A549 (cell line): ENCODE data around the gene KRT84. TPM values are rescaled to one million over a fixed set of nuclear protein-coding genes. Genes with fewer than 3 reads are reported as not detected.

ENCODE experiments used
- ATAC-seq, 2 experiments: fragments of 200-7000 bp in 1 of 2; fragments of >200 bp in 1 of 2; cut with Nextera tagmentation in 1 of 2; cut with Tn5 transposase in 1 of 2; 3 replicates each; pipeline versions ENCODE4 v1.8.0 to v1.9.1; 2018 to 2020; ENCODE audit warnings: mild to moderate bottlenecking in 1 of 2, moderate library complexity in 1 of 2
- CTCF ChIA-PET: fragments of 300-600 bp; sonication (Branson Sonifier 250); formaldehyde crosslinking; extraction: SDS; loops from one replicate; lab custom pipeline; 2021; ENCODE audit warnings: antibody characterized with exemption, inconsistent platforms; lab: Yijun Ruan, JAX
- POLR2A ChIA-PET: fragments of 350-600 bp; formaldehyde crosslinking; extraction: SDS; loops from one replicate; lab custom pipeline; 2021; ENCODE audit warnings: antibody characterized with exemption, inconsistent platforms; lab: Yijun Ruan, JAX
- DNase-seq, 2 experiments: peaks; one replicate each; pipeline versions ENCODE4 v3.0.0 to v3.0.0-alpha.2; 2011 to 2016; ENCODE audit warnings: low read depth in 1 of 2, low spot score in 1 of 2
- FAIRE-seq: peaks from 2 replicates; lab custom pipeline; 2011; peaks lifted over from hg19 to GRCh38; lab: Jason Lieb, UNC
- H3K27ac ChIP-seq, 2 experiments: fragments of >200 bp; sonication (Bioruptor Twin); formaldehyde crosslinking; 3 replicates each; pipeline ENCODE4 v1.5.1; 2016 to 2017
- H3K4me1 ChIP-seq: fragments of >200 bp; sonication (Bioruptor Twin); formaldehyde crosslinking; 3 replicates; pipeline ENCODE4 v1.6.1; 2016
- H3K4me2 ChIP-seq: fragments of >200 bp; sonication (Bioruptor Twin); formaldehyde crosslinking; 3 replicates; pipeline ENCODE4 v1.6.1; 2016
- H3K4me3 ChIP-seq: fragments of >200 bp; sonication (Bioruptor Twin); formaldehyde crosslinking; 3 replicates; pipeline ENCODE4 v1.5.1; 2016
- H3K9me3 ChIP-seq: fragments of >200 bp; sonication (Bioruptor Twin); formaldehyde crosslinking; 3 replicates; pipeline ENCODE4 v1.6.1; 2016
- CBX2 ChIP-seq: fragments of 200-600 bp; sonication (generic); IDR thresholded peaks from 2 replicates; pipeline ENCODE4 v1.6.1; 2016; ENCODE audit warnings: low read depth, mild to moderate bottlenecking, borderline replicate concordance
- CBX8 ChIP-seq: fragments of 200-600 bp; sonication (generic); IDR thresholded peaks from 2 replicates; pipeline ENCODE4 v1.6.1; 2016
- CTCF ChIP-seq: fragments of >200 bp; sonication (Bioruptor Twin); formaldehyde crosslinking; IDR thresholded peaks from 3 replicates; pipeline ENCODE4 v1.5.1; 2016
- ESRRA ChIP-seq: fragments of 150-350 bp; IDR thresholded peaks from 2 replicates; pipeline ENCODE4 v1.6.1; 2014; ENCODE audit warnings: mild to moderate bottlenecking, low read length, borderline replicate concordance
- HEYL ChIP-seq: fragments of 250-450 bp; sonication (Bioruptor Pico); IDR thresholded peaks from 2 replicates; pipeline ENCODE4 v1.8.0; 2021; ENCODE audit warnings: mild to moderate bottlenecking, moderate library complexity
- HMGXB4 ChIP-seq: fragments of 250-450 bp; sonication (Bioruptor Pico); IDR thresholded peaks from 2 replicates; pipeline ENCODE4 v1.5.0; 2021; ENCODE audit warnings: mild to moderate bottlenecking, moderate library complexity, borderline replicate concordance
- HOXB13 ChIP-seq: fragments of 250-450 bp; sonication (Bioruptor Pico); IDR thresholded peaks from 2 replicates; pipeline ENCODE4 v1.5.0; 2020; ENCODE audit warnings: low read depth, mild to moderate bottlenecking, moderate library complexity
- KDM5A ChIP-seq: fragments of 200-600 bp; sonication (generic); IDR thresholded peaks from 2 replicates; pipeline ENCODE4 v1.6.1; 2016; ENCODE audit warnings: antibody characterized with exemption, mild to moderate bottlenecking
- MAFK ChIP-seq: fragments of 450-650 bp; IDR thresholded peaks from 2 replicates; pipeline ENCODE4 v1.6.1; 2014; ENCODE audit not compliant: partially characterized antibody
- NPAS2 ChIP-seq: fragments of 250-450 bp; sonication (Bioruptor Pico); IDR thresholded peaks from 2 replicates; pipeline ENCODE4 v1.8.0; 2022; ENCODE audit warnings: mild to moderate bottlenecking, moderate library complexity, borderline replicate concordance
- PBX3 ChIP-seq: IDR thresholded peaks from 2 replicates; pipeline ENCODE4 v1.6.1; 2012
- PHF8 ChIP-seq: fragments of 200-600 bp; sonication (generic); IDR thresholded peaks from 2 replicates; pipeline ENCODE4 v1.6.1; 2016; ENCODE audit warnings: low read depth, mild to moderate bottlenecking, antibody characterized with exemption, moderate library complexity, borderline replicate concordance
- POLR2A ChIP-seq: IDR thresholded peaks from 2 replicates; pipeline ENCODE4 v1.6.1; 2012; ENCODE audit warnings: mild to moderate bottlenecking, low read length
- RAD21 ChIP-seq, 2 experiments: fragments of >200 bp in 1 of 2; sonication (Bioruptor Twin) in 1 of 2; formaldehyde crosslinking in 1 of 2; IDR thresholded peaks in 1 of 2; conservative IDR thresholded peaks in 1 of 2; 2 replicates in 1 of 2; 3 replicates in 1 of 2; pipeline ENCODE4 v1.6.1; 2012 to 2018; ENCODE audit warnings: inconsistent platforms in 1 of 2
- RARB ChIP-seq: fragments of 250-450 bp; sonication (Bioruptor Pico); IDR thresholded peaks from 2 replicates; pipeline ENCODE4 v1.8.0; 2021; ENCODE audit warnings: mild to moderate bottlenecking, moderate library complexity
- SMC3 ChIP-seq: fragments of >200 bp; sonication (Bioruptor Twin); formaldehyde crosslinking; IDR thresholded peaks from 3 replicates; pipeline ENCODE4 v1.6.1; 2018; ENCODE audit warnings: inconsistent platforms
- SREBF2 ChIP-seq: fragments of 450-650 bp; IDR thresholded peaks from 2 replicates; pipeline ENCODE4 v1.6.1; 2014; ENCODE audit warnings: mild to moderate bottlenecking, moderate library complexity
- ZC3H11A ChIP-seq: fragments of 450-650 bp; IDR thresholded peaks from 2 replicates; pipeline ENCODE4 v1.6.1; 2014; ENCODE audit warnings: antibody characterized with exemption, mild to moderate bottlenecking
- ZFP36 ChIP-seq: fragments of 450-650 bp; IDR thresholded peaks from 2 replicates; pipeline ENCODE4 v1.6.1; 2014; ENCODE audit warnings: borderline replicate concordance; ENCODE audit not compliant: partially characterized antibody
- WGBS: methylation state at CpG from one replicate; pipeline ENCODE4 v1.1.6; 2017; ENCODE audit errors: missing lambda C conversion rate; 5-methylcytosine and 5-hydroxymethylcytosine counted together
- polyA plus RNA-seq, 4 experiments: library from polyadenylated mRNA; depleted of rRNA in 3 of 4; stranded (reverse); fragments of >200 nt; fragmentation: RNase III in 1 of 4; extraction: RNeasy Plus Mini Kit Qiagen cat#74134 plus additional on column Dnase treatment in 1 of 4; gene quantifications; 2 replicates in 3 of 4; 3 replicates in 1 of 4; pipeline ENCODE4 v1.2.3, GENCODE V29; 2011 to 2017
- TF ChIP-seq, protein P1 (sequence below): fragments of >200 bp; sonication (Bioruptor Twin); formaldehyde crosslinking; IDR thresholded peaks from 3 replicates; pipeline ENCODE4 v1.6.1; 2016
- TF ChIP-seq, protein P2 (sequence below): fragments of 150-350 bp; IDR thresholded peaks from 2 replicates; pipeline ENCODE4 v1.6.1; 2014; ENCODE audit warnings: low read depth, mild to moderate bottlenecking, low read length
- TF ChIP-seq, protein P3 (sequence below): fragments of >200 bp; sonication (Bioruptor Twin); formaldehyde crosslinking; IDR thresholded peaks from 2 replicates; pipeline ENCODE4 v1.6.1; 2016

The KRT84 gene
- polyA plus RNA-seq, 2 of the 4 experiments (the other 2 are of a cell fraction) = not detected

DNA sequence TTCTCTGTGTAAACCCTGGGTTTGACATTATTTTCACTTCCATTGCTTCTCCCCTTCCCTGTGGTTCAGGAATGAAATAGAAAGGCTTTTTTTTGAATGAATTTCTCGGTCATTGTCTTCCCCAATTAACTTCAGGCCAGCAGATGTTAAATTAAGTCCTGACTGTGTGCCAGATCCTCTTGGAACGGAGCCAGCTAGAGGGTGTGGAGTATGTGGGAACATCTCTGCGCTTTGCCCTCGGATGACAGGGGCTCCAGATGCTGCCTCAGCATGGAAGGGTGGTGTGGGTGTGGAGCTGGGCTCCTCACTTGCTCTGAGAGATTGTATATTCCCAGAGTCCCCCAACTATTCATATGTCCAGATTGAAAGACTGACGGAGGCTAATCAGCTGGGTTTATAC, 31.3 kb downstream of the KRT84 start:
- no peak for ATAC-seq
- 0 out of 3 replicates have a peak, but pooled peaks cover 3% of the 10 kb centered on the region for H3K4me1 ChIP-seq
- H3K27ac ChIP-seq = no peak overlapping the region
- POLR2A ChIA-PET = no interaction called here
- DNase-seq = no peak
- no peaks in the 10 kb centered on the region for H3K9me3 ChIP-seq
- no peak overlapping the region for H3K4me2 ChIP-seq
- no peak for TF ChIP-seq MAFK
- FAIRE-seq = no peak
- H3K4me3 ChIP-seq = no peak overlapping the region
- WGBS = 36% methylated on average over 5 of the region's 5 CpGs
- CTCF ChIA-PET = interaction anchor here (1.3 to 1.9 kb wide), 5 partner anchors 19 to 531 kb away, joined by 4 to 8 read pairs (median 4); no protein-coding TSS in a partner anchor

GRCh38 chr12:52353766-52354165, 31.7 kb downstream of the KRT84 start:
- ATAC-seq (no peak), FAIRE-seq (no peak)
- no peak overlapping the region for H3K4me2 ChIP-seq
- no peak for TF ChIP-seq PHF8
- no peak for TF ChIP-seq SREBF2
- no peak for TF ChIP-seq RARB (CRISPR knock-in tag)
- no peak for TF ChIP-seq HOXB13 (CRISPR knock-in tag)
- TF ChIP-seq CTCF = no peak
- TF ChIP-seq ESRRA = no peak
- no peak for TF ChIP-seq SMC3
- TF ChIP-seq, protein P1, sequence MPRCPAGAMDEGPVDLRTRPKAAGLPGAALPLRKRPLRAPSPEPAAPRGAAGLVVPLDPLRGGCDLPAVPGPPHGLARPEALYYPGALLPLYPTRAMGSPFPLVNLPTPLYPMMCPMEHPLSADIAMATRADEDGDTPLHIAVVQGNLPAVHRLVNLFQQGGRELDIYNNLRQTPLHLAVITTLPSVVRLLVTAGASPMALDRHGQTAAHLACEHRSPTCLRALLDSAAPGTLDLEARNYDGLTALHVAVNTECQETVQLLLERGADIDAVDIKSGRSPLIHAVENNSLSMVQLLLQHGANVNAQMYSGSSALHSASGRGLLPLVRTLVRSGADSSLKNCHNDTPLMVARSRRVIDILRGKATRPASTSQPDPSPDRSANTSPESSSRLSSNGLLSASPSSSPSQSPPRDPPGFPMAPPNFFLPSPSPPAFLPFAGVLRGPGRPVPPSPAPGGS = no peak
- TF ChIP-seq HEYL (CRISPR knock-in tag) = no peak
- TF ChIP-seq HMGXB4 (CRISPR knock-in tag) = no peak
- TF ChIP-seq CBX2 = no peak
- TF ChIP-seq, protein P2, sequence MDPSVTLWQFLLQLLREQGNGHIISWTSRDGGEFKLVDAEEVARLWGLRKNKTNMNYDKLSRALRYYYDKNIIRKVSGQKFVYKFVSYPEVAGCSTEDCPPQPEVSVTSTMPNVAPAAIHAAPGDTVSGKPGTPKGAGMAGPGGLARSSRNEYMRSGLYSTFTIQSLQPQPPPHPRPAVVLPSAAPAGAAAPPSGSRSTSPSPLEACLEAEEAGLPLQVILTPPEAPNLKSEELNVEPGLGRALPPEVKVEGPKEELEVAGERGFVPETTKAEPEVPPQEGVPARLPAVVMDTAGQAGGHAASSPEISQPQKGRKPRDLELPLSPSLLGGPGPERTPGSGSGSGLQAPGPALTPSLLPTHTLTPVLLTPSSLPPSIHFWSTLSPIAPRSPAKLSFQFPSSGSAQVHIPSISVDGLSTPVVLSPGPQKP = no peak
- TF ChIP-seq, all 56 proteins: peak for 0
- Histone ChIP-seq H3K4me1 (no peaks in the 10 kb centered on the region), H3K9me3 (no peaks in the 10 kb centered on the region), H3K27ac (no peak overlapping the region), H3K4me3 (no peak overlapping the region)
- WGBS = 90% methylated on average over 3 of the region's 3 CpGs
- POLR2A ChIA-PET = no interaction called here
- CTCF ChIA-PET = interaction anchor here (0.6 to 4.2 kb wide), 6 partner anchors 18 to 620 kb away, joined by 3 to 21 read pairs (median 4); no protein-coding TSS in a partner anchor
- DNase-seq = no peak

- ChIA-PET POLR2A (no interaction called here), CTCF (interaction anchor here (0.6 to 4.2 kb wide), 7 partner anchors 12 to 531 kb away, joined by 3 to 21 read pairs (median 4); no protein-coding TSS in a partner anchor)
- Histone ChIP-seq H3K9me3 (no peaks in the 10 kb centered on the region), H3K4me2 (no peak overlapping the region), H3K4me1 (no peaks in the 10 kb centered on the region), H3K4me3 (no peak overlapping the region), H3K27ac (no peak overlapping the region; a peak in 1 of 6 replicates)
- FAIRE-seq (no peak), DNase-seq (no peak), ATAC-seq (no peak)
- 71% methylated on average over 2 of the region's 2 CpGs for WGBS
- no peak for TF ChIP-seq NPAS2
- TF ChIP-seq POLR2A = no peak
- TF ChIP-seq ZC3H11A = no peak
- no peak for TF ChIP-seq PBX3
- no peak for TF ChIP-seq KDM5A
- TF ChIP-seq, protein P3, sequence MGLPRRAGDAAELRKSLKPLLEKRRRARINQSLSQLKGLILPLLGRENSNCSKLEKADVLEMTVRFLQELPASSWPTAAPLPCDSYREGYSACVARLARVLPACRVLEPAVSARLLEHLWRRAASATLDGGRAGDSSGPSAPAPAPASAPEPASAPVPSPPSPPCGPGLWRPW = no peak
- no peak for TF ChIP-seq ZFP36
- TF ChIP-seq RAD21 (conservative IDR thresholded peaks at IDR 0.05 in 1 of 2, IDR thresholded peaks at IDR 0.05 in 1 of 2) = no peak
- TF ChIP-seq CBX8 = no peak
Observed at GRCh38 chr12:52352951-52353350, 32.5 kb downstream of the KRT84 start.
